ENCODE measurements around the gene TRERF1. TPM values are rescaled to one million over a fixed set of nuclear protein-coding genes. Genes with fewer than 3 reads are reported as not detected.

Gene TRERF1
- total and polyA plus RNA-seq, 5 donors from 2014 or later, result 2.3 to 55.7 (median 4.7) TPM

DNA sequence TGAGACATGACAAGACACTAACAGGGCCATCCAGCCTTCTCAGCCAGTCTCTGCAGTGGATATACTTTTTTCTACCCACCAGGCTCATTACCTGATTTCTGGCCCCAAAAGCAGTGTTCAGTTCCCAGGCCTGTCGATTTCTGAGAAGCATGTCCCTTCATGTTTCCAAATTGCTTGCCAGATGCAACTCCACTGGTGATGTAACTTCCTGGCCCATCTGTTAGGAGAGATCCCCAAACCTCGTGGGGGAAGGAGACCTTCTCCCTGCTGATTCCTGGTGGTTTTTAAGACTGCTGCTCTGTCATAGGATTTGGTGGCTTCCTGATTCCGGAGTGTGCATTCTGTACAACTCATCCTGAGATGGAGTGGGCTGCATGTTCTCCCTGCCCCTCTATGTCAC lies 202.4 kb downstream of the TRERF1 start:
- H3K27me3 ChIP-seq (ENCODE audit: control insufficient read depth, insufficient read depth, low read length), result no peaks in the 10 kb centered on the region
- H3K4me3 ChIP-seq (ENCODE audit: low read depth, low read length), result no peak overlapping the region
- ATAC-seq (ENCODE audit: low read depth in 2 of 2) (no peak), DNase-seq (no peak)
- H3K36me3 ChIP-seq (ENCODE audit: control insufficient read depth, insufficient read depth, low read length), result peaks cover 82% of the 10 kb centered on the region
- H3K9me3 ChIP-seq (ENCODE audit: control insufficient read depth in 2 of 2, low read length in 2 of 2), result no peaks in the 10 kb centered on the region
- Mint-ChIP-seq H3K9me3 (no peaks in the 10 kb centered on the region), H3K27ac (peak overlapping the region in 1 of 3 donors; percentile 51), H3K27me3 (no peaks in the 10 kb centered on the region), H3K4me1 (no peaks in the 10 kb centered on the region), H3K36me3 (peaks cover 66% of the 10 kb centered on the region), H3K4me3 (no peak overlapping the region)
- H3K4me1 ChIP-seq (ENCODE audit: control insufficient read depth, insufficient read depth, low read length, poor library complexity, severe bottlenecking), result no peaks in the 10 kb centered on the region
- no peak overlapping the region for H3K27ac ChIP-seq (ENCODE audit: insufficient read depth, low read length, poor library complexity, severe bottlenecking)

DNA sequence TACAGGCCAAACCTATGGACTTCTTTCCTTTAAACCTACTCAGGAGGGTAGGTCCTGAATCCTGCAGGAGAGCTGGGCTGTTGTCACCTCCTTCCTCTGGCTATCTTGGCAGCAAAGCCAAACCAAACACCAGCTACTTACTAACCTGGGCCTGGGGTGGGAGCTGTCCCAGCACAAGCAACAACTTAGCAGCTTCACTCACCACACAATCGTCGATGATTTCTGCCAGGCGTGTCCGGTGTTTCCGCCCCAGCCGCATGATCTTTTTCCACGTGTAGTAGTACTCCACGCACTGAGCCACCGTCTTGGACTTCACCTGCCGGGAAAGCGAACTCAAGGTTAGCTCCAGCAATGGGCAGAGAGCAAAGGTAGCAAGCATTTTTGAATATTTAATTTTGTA lies 208.7 kb downstream of the TRERF1 start:
- no peak overlapping the region for H3K4me3 Mint-ChIP-seq
- H3K9me3 Mint-ChIP-seq, result no peaks in the 10 kb centered on the region
- ATAC-seq (ENCODE audit: low read depth in 2 of 2) (no peak), DNase-seq (no peak)
- H3K4me1 Mint-ChIP-seq, result peaks cover 0 to 6% (median 2%) of the 10 kb centered on the region in 4 donors
- Histone ChIP-seq H3K27ac (ENCODE audit: insufficient read depth, low read length, poor library complexity, severe bottlenecking) (no peak overlapping the region), H3K4me1 (ENCODE audit: control insufficient read depth, insufficient read depth, low read length, poor library complexity, severe bottlenecking) (no peaks in the 10 kb centered on the region), H3K9me3 (ENCODE audit: control insufficient read depth in 2 of 2, low read length in 2 of 2) (no peaks in the 10 kb centered on the region), H3K4me3 (ENCODE audit: low read depth, low read length) (no peak overlapping the region), H3K36me3 (ENCODE audit: control insufficient read depth, insufficient read depth, low read length) (peaks cover 72% of the 10 kb centered on the region), H3K27me3 (ENCODE audit: control insufficient read depth, insufficient read depth, low read length) (no peaks in the 10 kb centered on the region)
- H3K36me3 Mint-ChIP-seq, result peaks cover 59% of the 10 kb centered on the region
- H3K27me3 Mint-ChIP-seq, result no peaks in the 10 kb centered on the region
- no peak overlapping the region for H3K27ac Mint-ChIP-seq

DNA sequence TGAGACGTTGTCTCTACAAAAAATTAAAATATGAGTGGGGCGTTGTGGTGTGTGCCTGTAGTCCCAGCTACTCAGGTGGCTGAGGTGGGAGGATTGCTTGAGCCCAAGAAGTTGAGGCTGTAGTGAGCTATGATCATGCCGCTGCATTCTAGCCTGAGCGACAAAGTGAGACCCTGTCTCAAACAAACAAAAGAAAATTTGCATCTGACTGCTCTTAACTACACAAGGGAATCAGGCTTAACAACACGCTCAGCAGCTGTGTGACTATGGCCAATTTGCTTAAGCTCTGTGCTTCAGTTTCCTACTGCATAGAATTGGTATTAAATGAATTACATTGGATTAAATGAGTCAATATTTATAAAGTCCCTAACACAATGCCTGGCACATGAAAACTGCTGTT lies 209.8 kb downstream of the TRERF1 start:
- Mint-ChIP-seq H3K4me1 (peaks cover 0 to 6% (median 2%) of the 10 kb centered on the region in 4 donors), H3K9me3 (no peaks in the 10 kb centered on the region), H3K4me3 (no peak overlapping the region), H3K36me3 (peaks cover 57% of the 10 kb centered on the region), H3K27ac (peak overlapping the region in 1 of 3 donors; percentile 59), H3K27me3 (no peaks in the 10 kb centered on the region)
- H3K4me1 ChIP-seq (ENCODE audit: control insufficient read depth, insufficient read depth, low read length, poor library complexity, severe bottlenecking), result no peaks in the 10 kb centered on the region
- ATAC-seq (ENCODE audit: low read depth in 2 of 2), result no peak
- peaks cover 73% of the 10 kb centered on the region for H3K36me3 ChIP-seq (ENCODE audit: control insufficient read depth, insufficient read depth, low read length)
- no peaks in the 10 kb centered on the region for H3K9me3 ChIP-seq (ENCODE audit: control insufficient read depth in 2 of 2, low read length in 2 of 2)
- H3K27me3 ChIP-seq (ENCODE audit: control insufficient read depth, insufficient read depth, low read length), result no peaks in the 10 kb centered on the region
- DNase-seq, result no peak
- H3K27ac ChIP-seq (ENCODE audit: insufficient read depth, low read length, poor library complexity, severe bottlenecking), result no peak overlapping the region
- H3K4me3 ChIP-seq (ENCODE audit: low read depth, low read length), result no peak overlapping the region

DNA sequence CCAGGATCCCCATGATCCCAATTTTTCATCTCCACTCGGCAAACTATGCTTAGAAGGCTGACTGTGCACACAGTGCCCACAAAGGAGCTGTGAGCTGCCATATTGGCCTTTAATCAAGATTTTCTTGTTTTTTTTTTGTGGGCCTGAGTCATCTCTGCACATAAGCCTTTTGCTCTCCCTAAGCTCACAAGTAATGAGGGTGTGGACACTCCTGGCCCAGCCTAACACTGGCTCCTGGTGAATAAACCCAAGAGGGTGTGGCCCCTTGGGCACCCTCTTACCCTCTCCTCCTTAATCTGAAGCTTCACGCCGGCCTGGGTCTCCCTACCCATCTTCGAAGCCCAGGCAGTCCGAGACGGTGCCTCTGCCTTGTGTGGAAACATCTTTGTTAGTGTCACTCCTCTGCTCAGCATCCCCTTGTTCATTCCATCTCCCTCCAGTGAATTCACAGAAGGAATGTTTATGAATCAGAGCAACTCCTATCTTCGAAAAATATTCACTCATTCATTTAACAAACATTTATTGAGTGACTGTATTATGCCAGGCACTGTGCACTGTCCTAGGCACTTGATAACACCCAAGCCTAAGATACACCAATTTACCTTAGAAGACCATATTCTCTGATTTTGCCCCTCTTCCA lies 211.9 kb downstream of the TRERF1 start:
- Histone ChIP-seq H3K4me1 (ENCODE audit: control insufficient read depth, insufficient read depth, low read length, poor library complexity, severe bottlenecking) (no peaks in the 10 kb centered on the region), H3K9me3 (ENCODE audit: control insufficient read depth in 2 of 2, low read length in 2 of 2) (no peaks in the 10 kb centered on the region), H3K27me3 (ENCODE audit: control insufficient read depth, insufficient read depth, low read length) (no peaks in the 10 kb centered on the region), H3K27ac (ENCODE audit: insufficient read depth, low read length, poor library complexity, severe bottlenecking) (no peak overlapping the region), H3K4me3 (ENCODE audit: low read depth, low read length) (no peak overlapping the region), H3K36me3 (ENCODE audit: control insufficient read depth, insufficient read depth, low read length) (peaks cover 76% of the 10 kb centered on the region)
- ATAC-seq (ENCODE audit: low read depth in 2 of 2) (no peak), DNase-seq (no peak)
- Mint-ChIP-seq H3K4me3 (no peak overlapping the region), H3K36me3 (peaks cover 50% of the 10 kb centered on the region), H3K9me3 (no peaks in the 10 kb centered on the region), H3K4me1 (peaks cover 0 to 6% (median 2%) of the 10 kb centered on the region in 4 donors), H3K27ac (peak overlapping the region in 2 of 3 donors; percentile 55 to 66), H3K27me3 (no peaks in the 10 kb centered on the region)

DNA sequence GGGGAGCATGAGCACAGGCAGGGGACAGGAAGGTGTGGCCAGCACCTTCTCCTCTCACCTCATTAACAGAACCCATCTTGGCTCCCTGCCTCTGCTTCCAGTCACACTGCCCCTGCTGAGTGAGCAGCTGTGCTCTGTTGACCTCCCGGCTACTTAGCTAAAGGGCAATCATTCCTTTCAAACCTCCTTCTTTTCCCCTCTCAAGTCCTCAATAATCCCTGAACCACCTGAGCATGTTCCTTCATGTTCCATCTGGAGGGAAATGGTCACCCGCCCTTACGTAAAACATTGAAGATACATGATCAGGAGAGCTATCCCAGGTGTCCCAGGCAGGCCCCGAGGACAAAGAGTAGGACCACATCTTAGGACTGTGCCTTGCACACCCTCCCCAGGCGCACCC lies 212.4 kb downstream of the TRERF1 start:
- peaks cover 46% of the 10 kb centered on the region for H3K36me3 Mint-ChIP-seq
- ATAC-seq (ENCODE audit: low read depth in 2 of 2), result no peak

DNA sequence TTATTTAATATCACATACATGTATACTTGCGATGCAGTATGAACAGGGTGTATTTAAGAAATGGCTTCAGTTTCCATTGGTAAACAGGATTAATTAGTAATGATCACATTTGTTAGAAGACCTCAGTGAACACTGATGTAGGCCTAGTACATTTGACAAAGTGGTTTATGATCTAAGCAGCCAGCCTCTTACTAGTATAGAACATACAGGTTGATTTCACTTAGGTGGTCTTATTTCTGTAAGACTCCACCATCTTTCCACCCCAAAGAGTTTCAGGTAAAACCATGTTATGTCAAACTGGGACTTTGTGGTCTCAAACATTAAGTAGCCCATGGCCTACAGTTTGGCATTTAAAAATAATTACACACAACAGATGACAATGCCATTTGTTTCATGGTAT lies 213.9 kb downstream of the TRERF1 start:
- H3K27me3 ChIP-seq (ENCODE audit: control insufficient read depth, insufficient read depth, low read length), result no peaks in the 10 kb centered on the region
- DNase-seq (no peak), ATAC-seq (ENCODE audit: low read depth in 2 of 2) (no peak)
- H3K27ac ChIP-seq (ENCODE audit: insufficient read depth, low read length, poor library complexity, severe bottlenecking), result no peak overlapping the region
- Mint-ChIP-seq H3K4me1 (peaks cover 0 to 6% (median 2%) of the 10 kb centered on the region in 4 donors), H3K27me3 (no peaks in the 10 kb centered on the region), H3K4me3 (no peak overlapping the region), H3K27ac (peak overlapping the region in 2 of 3 donors; percentile 21 to 66), H3K9me3 (no peaks in the 10 kb centered on the region), H3K36me3 (peaks cover 44% of the 10 kb centered on the region)
- H3K9me3 ChIP-seq (ENCODE audit: control insufficient read depth in 2 of 2, low read length in 2 of 2), result no peaks in the 10 kb centered on the region
- peaks cover 74% of the 10 kb centered on the region for H3K36me3 ChIP-seq (ENCODE audit: control insufficient read depth, insufficient read depth, low read length)
- no peak overlapping the region for H3K4me3 ChIP-seq (ENCODE audit: low read depth, low read length)
- no peaks in the 10 kb centered on the region for H3K4me1 ChIP-seq (ENCODE audit: control insufficient read depth, insufficient read depth, low read length, poor library complexity, severe bottlenecking)

More for the DNA sequence above, 212.4 kb downstream of the TRERF1 start:
- H3K9me3 Mint-ChIP-seq, result no peaks in the 10 kb centered on the region
- no peak for DNase-seq
- Histone ChIP-seq H3K9me3 (ENCODE audit: control insufficient read depth in 2 of 2, low read length in 2 of 2) (no peaks in the 10 kb centered on the region), H3K4me3 (ENCODE audit: low read depth, low read length) (no peak overlapping the region), H3K27me3 (ENCODE audit: control insufficient read depth, insufficient read depth, low read length) (no peaks in the 10 kb centered on the region), H3K27ac (ENCODE audit: insufficient read depth, low read length, poor library complexity, severe bottlenecking) (no peak overlapping the region), H3K4me1 (ENCODE audit: control insufficient read depth, insufficient read depth, low read length, poor library complexity, severe bottlenecking) (no peaks in the 10 kb centered on the region), H3K36me3 (ENCODE audit: control insufficient read depth, insufficient read depth, low read length) (peaks cover 74% of the 10 kb centered on the region)
- peak overlapping the region in 1 of 3 donors; percentile 31 for H3K27ac Mint-ChIP-seq
- no peak overlapping the region for H3K4me3 Mint-ChIP-seq
- H3K4me1 Mint-ChIP-seq, result peaks cover 0 to 6% (median 2%) of the 10 kb centered on the region in 4 donors
- H3K27me3 Mint-ChIP-seq, result no peaks in the 10 kb centered on the region

DNA sequence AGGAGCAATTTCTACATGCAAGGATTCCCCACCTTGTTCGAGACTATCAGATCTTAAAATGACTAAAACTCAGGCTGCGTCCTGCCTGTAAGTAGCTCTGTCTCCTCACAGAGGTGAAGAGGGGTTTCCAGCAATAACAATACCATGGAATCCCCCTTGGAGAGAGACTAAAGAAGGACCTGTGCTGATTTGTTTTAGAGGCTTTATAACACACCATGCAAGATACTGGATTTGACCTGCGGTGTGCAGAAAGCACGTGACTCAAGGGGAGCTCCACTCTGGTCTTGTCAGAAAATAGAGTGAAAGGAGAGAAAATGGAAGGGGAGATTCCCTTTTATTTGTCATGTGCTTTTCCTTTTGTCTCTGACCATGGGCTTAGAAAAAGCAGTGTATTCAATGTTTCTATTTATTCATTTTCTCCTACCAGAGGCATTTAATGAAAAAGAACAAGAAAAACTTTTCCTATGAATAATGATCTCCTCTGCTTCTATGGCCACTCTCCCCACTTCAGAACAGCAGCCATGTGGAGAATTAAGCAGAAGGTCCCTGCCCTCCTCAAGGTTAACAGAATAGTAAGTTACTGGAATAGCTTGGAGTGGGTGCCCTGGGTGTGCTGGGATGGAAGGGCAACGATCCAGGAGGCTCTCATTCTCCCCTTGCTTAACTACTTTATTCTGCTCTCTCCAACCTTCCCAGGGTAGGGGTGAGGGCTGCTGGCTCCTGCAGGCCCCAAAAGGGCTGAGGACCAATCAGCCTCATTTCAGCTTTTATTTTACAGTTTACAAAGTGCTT lies 214.8 kb downstream of the TRERF1 start:
- no peaks in the 10 kb centered on the region for H3K27me3 ChIP-seq (ENCODE audit: control insufficient read depth, insufficient read depth, low read length)
- no peaks in the 10 kb centered on the region for H3K9me3 ChIP-seq (ENCODE audit: control insufficient read depth in 2 of 2, low read length in 2 of 2)
- no peak overlapping the region for H3K4me3 ChIP-seq (ENCODE audit: low read depth, low read length)
- DNase-seq (no peak), ATAC-seq (ENCODE audit: low read depth in 2 of 2) (no peak)
- H3K9me3 Mint-ChIP-seq, result no peaks in the 10 kb centered on the region
- H3K27ac ChIP-seq (ENCODE audit: insufficient read depth, low read length, poor library complexity, severe bottlenecking), result no peak overlapping the region
- no peaks in the 10 kb centered on the region for H3K27me3 Mint-ChIP-seq
- H3K36me3 Mint-ChIP-seq, result peaks cover 39% of the 10 kb centered on the region
- no peaks in the 10 kb centered on the region for H3K4me1 ChIP-seq (ENCODE audit: control insufficient read depth, insufficient read depth, low read length, poor library complexity, severe bottlenecking)
- peak overlapping the region in 2 of 3 donors; percentile 52 to 54 for H3K27ac Mint-ChIP-seq
- H3K4me3 Mint-ChIP-seq, result no peak overlapping the region
- peaks cover 74% of the 10 kb centered on the region for H3K36me3 ChIP-seq (ENCODE audit: control insufficient read depth, insufficient read depth, low read length)
- H3K4me1 Mint-ChIP-seq, result peaks cover 0 to 6% (median 2%) of the 10 kb centered on the region in 4 donors

All from CD4-positive, CD25-positive, alpha-beta regulatory T cell (primary cell).